Astrocyte of the cerebellum (primary cell): Measurements from ENCODE around the gene TBPL1.
"Not testable (repeated sequence)": the region's sequence is repeated elsewhere in the genome, so short reads cannot be mapped to it uniquely, and the experiment has no call there.

Experiments
- DNase-seq: peaks from one replicate; pipeline ENCODE4 v3.0.0-alpha.2; 2011; ENCODE audit warnings: low read depth
- H3K4me3 ChIP-seq: 2 replicates; pipeline ENCODE4 v1.5.1; 2011; ENCODE audit warnings: mild to moderate bottlenecking, low read depth, low read length, moderate library complexity
- CTCF ChIP-seq: IDR thresholded peaks from 2 replicates; pipeline ENCODE4 v1.5.1; 2012; ENCODE audit warnings: low read length, low read depth, moderate library complexity, mild to moderate bottlenecking; ENCODE audit errors: missing control alignments
- in situ Hi-C: cut with HindIII; loops from 2 replicates; pipeline ENCODE4 v1.10.0; 2017; ENCODE audit warnings: low sequenced_read_pairs

Gene TBPL1

GRCh38 chr6:133965817-133966360 is 12.9 kb downstream of the TBPL1 start:
- no peak for DNase-seq
- in situ Hi-C loops = no loop called here
- H3K4me3 ChIP-seq = no peak overlapping the region
- no peak for TF ChIP-seq CTCF

- in situ Hi-C loops = no loop called here
- TF ChIP-seq CTCF = no peak
- DNase-seq = no peak
- H3K4me3 ChIP-seq = no peak overlapping the region
Observed at GRCh38 chr6:133966654-133967329, 13.8 kb downstream of the TBPL1 start.

GRCh38 chr6:133967347-133967746 is 14.3 kb downstream of the TBPL1 start:
- DNase-seq = no peak
- in situ Hi-C loops = no loop called here
- no peak overlapping the region for H3K4me3 ChIP-seq
- no peak for TF ChIP-seq CTCF

- DNase-seq, H3K4me3 ChIP-seq, in situ Hi-C loops: not testable (repeated sequence)
Observed at GRCh38 chr6:133967835-133968234, 14.8 kb downstream of the TBPL1 start.

DNA sequence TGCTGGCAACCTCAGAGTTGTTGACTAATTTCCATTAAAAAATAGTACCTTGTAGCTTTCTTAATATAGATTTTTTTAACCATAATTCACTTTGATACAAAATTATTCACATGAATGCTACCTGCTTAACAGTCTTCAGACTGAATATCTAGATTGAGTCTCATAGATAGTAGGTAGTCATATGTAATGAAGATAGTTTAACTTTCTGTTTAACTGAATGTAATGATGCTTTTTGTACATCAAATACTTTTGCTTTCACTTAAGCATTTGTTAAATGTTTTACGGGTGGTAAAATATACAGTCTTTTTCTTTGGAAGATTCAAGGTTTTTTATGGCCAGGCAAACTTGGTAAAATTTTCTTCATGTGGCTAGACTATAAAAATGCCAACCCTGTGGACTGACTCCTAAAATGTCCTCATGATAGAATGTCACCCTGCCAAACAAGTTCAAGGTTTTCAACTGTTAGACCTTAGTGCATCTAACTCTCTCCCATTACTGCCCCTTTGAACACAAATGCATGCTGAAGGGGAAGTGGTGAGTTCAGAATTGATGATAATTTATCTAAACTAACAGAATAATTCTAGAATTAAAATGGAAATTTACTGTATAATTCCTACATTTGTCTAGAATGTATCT is 16.4 kb downstream of the TBPL1 start:
- no peak for DNase-seq
- H3K4me3 ChIP-seq = no peak overlapping the region
- in situ Hi-C loops = no loop called here
- TF ChIP-seq CTCF = no peak

DNA sequence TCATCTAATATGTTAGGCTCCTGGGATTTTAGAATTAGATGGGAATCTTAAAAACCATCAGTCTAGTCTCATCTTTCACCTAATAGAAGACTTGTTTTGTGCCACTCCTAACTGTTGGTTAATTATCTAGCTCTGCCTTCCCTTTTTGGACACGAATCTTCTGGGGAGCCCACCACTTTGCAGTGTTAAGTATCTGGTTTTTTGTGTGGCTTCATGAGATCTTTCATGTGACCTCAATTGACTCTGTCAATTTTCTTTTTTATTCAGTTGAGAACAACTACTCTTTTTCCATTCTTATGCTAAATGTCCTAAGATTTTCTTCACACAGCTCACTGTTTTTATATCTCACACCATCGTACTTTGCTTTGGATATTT is 16.9 kb downstream of the TBPL1 start:
- TF ChIP-seq CTCF = no peak
- no peak overlapping the region for H3K4me3 ChIP-seq
- in situ Hi-C loops = no loop called here
- no peak for DNase-seq

DNA sequence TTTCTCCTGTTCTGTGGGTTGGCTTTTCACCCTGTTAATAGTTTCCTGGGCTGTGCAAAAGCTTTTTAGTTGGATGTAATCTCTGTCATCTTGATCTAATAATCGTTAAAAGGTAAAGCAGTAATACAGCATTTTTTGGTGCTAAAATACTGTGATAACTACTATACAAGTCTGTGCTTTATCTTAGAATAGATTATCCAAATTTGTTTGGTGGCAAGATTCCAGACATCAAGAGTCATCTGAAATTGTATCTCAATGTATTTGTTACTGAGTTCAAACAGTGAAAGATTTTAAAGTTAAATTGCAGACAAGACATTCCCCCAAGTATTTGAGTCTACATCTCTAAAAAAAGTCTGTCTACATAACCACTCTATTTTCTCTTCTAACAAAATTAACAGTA is 18.8 kb downstream of the TBPL1 start:
- no peak overlapping the region for H3K4me3 ChIP-seq
- in situ Hi-C loops = no loop called here
- DNase-seq = no peak
- no peak for TF ChIP-seq CTCF
